ENCODE results near the gene PPP2R3B.
"Not testable (repeated sequence)": the region's sequence is repeated elsewhere in the genome, so short reads cannot be mapped to it uniquely, and the experiment has no call there.

Gene PPP2R3B

GRCh38 chrX:317424-318067 is 69.2 kb downstream of the PPP2R3B start:
- DNase-seq = no peak

DNA sequence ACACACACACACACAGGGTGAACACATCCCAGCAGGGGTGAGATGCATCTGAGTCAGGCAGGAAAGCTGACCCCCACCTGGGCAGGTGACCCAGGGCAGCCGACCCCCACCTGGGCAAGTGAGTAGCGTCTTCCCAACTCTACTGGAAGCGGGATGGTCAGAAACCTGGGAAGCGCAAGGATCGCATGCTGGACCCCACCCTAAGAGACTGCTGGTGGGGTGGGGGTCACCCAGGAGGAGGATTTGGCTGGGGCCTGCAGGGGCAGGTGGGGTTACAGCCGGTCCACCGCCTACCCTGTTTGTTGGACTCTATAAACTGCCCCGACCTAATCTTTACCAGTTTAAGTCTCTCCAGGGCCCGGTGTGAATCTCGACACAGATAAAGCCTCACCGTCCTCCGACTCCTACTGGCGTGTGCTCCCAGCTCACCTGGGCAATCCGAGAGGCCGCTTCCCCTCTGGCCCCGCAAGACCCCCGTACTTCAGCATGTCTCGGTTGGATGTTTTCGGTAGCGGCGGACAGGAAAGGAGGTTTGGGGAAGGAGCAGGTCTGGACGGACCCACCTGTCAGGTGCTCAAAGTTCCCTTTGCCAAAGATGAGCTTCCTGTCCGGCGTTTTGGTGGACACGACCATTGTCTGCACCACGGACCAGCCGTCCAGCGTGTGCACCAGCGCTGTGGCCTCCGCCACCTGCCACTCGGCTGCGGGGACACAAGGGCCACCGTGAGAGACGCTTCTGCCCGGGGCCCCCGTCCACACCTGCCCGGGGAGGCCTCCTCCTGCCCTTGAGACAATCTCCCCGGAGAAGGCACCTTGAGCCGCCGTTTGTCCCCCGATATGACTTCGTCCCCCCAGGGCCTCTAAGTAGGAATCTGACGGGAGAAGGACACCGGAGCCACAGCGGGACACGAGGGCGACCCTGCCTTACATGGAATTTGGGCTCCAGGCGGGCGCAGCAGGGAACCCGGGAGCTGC is 70.1 kb downstream of the PPP2R3B start:
- DNase-seq = no peak

DNA sequence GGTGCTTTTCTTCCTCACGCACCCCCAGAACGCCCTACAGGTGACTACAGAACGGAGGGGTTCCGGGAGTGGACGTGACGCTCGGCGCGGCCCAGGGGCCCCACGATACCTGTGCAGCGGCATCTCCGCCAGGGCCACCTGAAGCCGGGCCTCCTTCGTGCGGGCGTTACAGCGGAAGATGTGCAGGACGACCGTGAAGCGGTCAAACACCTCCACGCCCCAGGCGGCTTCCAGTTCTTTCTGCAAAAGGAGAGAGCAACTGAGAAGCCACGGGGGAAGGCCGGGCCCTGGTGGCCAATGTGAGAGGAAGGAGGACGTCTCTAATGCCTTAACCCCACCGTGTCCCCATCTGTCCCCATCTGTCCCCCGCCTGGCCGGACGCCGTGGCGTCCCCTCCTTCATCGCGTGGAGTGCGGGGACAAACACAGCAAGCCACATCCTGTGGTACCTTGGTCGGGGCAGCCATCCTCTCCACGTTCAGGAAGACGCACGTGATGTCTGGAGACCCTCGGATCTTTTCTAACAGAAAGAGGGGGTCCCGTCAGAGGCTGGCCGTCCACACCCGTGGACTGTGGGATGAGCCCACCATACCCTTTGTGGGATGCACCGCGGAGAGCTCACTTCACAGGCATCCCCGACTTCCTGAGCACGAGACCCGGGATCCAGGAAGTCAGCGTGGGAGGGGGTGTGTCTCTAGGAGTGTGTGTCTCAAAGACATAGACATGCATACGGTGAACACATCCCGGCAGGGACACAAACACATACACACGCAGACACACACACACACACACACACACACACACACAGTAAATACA is 71.7 kb downstream of the PPP2R3B start:
- no peak for DNase-seq

- DNase-seq = no peak
Observed at GRCh38 chrX:314049-314448, 72.7 kb downstream of the PPP2R3B start.

DNA sequence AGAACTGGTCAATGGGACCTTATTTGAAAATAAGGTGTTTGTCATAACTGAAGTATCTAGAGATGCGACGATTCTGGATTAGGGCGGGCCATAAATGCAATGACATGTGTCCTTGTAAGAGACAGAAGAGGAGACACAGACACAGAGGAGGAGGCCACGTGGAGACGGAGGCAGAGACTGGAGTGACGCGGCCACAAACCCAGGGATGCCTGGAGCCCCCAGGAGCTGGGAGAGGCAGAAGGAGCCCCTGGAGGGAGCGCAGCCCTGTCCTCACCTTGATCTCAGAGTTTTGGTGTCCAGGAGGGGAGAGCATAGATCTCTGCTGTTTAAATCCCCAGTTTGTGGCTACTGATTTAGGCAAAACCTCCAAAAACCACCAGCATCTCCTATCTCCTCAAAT is 73.2 kb downstream of the PPP2R3B start:
- DNase-seq = no peak

DNA sequence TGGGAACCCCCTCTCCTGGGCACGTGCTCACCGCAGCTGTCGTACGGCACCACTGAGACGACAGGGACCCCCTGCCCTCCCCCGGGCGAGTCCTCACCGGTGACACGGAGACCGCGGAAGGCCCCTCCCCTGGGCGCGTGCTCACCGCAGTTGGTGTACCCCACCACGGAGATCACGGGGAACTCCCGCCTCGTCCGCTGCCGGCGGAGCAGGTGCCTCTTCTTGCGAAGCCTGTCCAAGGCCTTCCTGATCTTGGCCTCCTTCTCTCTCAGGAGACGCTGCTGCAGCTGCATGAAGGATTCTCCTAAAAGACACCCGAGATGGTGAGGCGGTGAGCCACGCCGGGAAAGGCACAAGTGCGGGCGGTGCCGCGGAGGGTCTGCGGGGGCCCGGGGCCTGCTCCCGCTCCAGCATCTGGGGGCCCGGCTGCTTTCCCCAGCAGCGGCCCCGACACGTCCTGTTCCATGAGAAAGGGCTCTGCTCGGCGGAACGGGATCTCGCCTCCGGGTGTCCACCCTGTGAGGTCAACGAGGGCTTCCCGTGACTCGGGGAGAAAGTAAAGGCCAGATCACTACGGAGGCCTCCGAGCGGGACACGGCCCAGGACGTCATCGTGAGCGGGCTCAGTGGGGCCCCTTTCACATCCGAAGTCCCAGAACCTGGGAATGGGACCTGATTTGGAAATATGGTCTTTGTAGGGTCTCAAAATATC is 73.9 kb downstream of the PPP2R3B start:
- no peak for DNase-seq

- DNase-seq = no peak
Observed at GRCh38 chrX:311156-312129, 75.3 kb downstream of the PPP2R3B start.

GRCh38 chrX:310621-311155 is 76.0 kb downstream of the PPP2R3B start:
- no peak for DNase-seq

GRCh38 chrX:308821-309520 is 77.7 kb downstream of the PPP2R3B start:
- no peak for DNase-seq

DNA sequence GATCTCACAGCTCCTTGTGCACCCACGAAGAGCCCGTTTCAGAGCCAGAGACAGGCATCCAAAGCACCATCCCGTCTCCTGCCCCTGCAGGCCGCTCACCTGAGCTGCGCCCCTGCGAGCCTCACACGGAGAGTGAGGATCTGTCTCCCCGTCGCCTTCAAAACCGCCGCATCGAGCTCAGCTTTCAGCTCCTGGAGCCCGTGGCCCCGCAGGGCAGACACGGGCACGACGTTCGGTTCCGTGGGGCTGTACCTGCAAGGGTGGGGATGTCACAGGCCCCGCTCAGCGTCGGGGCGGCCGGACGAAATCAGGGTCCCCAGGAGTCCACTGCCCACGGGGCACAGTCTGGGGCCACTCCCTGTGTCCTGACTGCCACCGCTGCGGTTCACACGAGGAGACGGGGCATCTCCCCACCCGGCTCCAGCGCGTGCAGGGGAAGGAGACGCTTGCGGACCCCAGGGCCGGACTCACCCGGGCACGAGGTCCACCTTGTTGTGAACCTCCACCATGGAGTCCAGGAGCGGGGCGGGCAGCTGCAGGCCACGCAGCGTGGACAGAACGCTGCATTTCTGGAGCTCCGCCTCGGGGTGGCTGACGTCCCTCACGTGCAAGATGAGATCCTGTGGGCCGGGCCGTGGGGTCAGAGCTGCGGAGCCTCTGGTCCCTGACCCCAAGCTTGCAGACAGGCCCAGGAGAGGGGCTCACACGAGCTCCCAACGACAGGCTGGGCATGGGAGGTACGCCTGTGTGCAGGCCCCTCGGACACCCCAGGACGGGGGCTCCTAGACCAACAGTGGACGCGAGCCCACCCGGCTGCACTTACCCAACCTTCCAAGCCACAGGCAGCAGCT is 79.2 kb downstream of the PPP2R3B start:
- DNase-seq = no peak

- not testable (repeated sequence) for DNase-seq
Observed at GRCh38 chrX:306614-307251, 80.0 kb downstream of the PPP2R3B start.

DNA sequence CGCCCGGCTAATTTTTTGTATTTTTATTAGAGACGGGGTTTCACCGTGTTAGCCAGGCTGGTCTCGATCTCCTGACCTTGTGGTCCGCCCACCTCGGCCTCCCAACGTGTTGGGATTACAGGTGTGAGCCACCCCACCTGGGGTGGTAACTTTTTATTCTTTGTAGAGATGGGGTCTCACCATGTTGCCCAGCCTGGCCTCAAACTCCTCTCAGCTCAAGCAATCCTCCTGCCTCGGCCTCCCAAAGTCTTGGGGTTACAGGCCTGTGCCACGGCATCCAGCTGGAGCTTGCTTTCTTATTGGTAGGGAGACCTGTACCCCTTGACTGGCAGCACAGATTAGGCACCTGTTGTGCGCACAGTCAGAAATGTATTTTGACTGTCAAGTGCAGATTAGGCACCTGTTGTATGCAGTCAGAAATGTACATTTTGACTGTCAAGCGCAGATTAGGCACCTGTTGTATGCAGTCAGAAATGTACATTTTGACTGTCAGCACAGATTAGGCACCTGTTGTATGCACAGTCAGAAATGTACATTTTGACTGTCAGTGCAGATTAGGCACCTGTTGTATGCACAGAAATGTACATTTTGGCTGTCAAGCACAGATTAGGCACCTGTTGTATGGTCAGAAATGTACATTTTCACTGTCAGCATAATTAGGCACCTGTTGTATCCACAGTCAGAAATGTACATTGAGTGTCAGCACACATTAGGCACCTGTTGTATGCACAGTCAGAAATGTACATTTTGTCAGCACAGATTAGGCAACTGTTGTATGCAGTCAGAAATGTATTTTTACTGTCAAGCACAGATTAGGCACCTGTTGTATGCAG is 80.7 kb downstream of the PPP2R3B start:
- DNase-seq = not testable (repeated sequence)

DNA sequence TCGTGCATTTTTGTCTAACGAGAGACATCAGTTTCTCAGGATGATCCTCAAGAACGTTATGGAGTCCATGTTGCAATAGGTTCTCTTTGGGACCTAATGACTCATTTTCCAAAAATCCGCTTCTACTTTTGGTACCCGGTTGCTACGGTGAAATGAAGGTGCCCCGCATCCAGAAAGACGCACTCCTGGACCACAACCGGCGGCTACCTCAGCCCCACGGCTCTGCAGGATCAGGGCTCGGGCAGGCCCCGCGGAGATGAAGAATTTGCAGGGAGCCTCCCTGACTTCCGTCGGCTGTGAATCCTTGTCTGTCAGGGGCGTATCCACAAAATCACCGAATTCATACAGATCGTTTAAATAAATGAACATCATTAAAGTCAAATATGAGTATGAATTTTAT is 83.7 kb downstream of the PPP2R3B start:
- no peak for DNase-seq

- no peak for DNase-seq
Observed at GRCh38 chrX:300334-300733, 86.4 kb downstream of the PPP2R3B start.

DNA sequence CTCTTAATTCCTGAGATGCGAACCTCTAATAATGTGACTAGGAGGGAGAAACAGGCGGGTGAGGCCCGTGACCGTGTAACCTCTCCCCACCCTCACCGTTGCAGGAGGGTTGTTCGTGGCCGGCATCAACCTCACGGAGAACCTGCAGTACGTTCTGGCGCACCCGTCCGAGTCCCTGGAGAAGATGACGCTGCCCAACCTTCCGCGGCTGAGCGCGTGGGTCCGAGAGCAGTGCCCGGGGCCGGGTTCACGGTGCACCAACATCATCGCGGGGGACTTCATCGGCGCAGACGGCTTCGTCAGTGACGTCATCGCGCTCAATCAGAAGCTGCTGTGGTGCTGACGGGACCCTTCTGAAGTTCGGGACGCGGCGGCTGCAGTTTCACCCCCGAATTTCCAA is 87.7 kb downstream of the PPP2R3B start:
- no peak for DNase-seq

GRCh38 chrX:295136-295535 is 91.6 kb downstream of the PPP2R3B start:
- no peak for DNase-seq

- DNase-seq = no peak
Observed at GRCh38 chrX:292900-293897, 93.5 kb downstream of the PPP2R3B start.

Measured in NCI-H1105 (cell line).